DOHH2 (cell line): ENCODE measurements around the gene PTS.

Experiments used
- H3F3A ChIP-seq: fragments of 200-600 bp; sonication (generic), shearing (Covaris generic); 2 replicates; pipeline ENCODE4 v1.6.0; 2016; ENCODE audit warnings: antibody characterized with exemption, mild to moderate bottlenecking; ENCODE audit not compliant: control insufficient read depth, insufficient read depth
- H3K27ac ChIP-seq: fragments of 200-600 bp; sonication (generic); 2 replicates; pipeline ENCODE4 v1.5.1; 2014; ENCODE audit warnings: low read depth, mild to moderate bottlenecking, low read length, moderate library complexity
- H3K27me3 ChIP-seq: fragments of 200-600 bp; sonication (generic); 2 replicates; pipeline ENCODE4 v1.6.1; 2014; ENCODE audit warnings: mild to moderate bottlenecking, low read length, mixed read lengths; ENCODE audit not compliant: control insufficient read depth
- H3K36me3 ChIP-seq: fragments of 200-600 bp; sonication (generic); 2 replicates; pipeline ENCODE4 v1.6.1; 2014; ENCODE audit warnings: mild to moderate bottlenecking, low read length, moderate library complexity, mixed read lengths; ENCODE audit not compliant: control insufficient read depth
- H3K4me1 ChIP-seq: fragments of 200-600 bp; sonication (generic); 2 replicates; pipeline ENCODE4 v1.6.1; 2014; ENCODE audit warnings: mild to moderate bottlenecking, low read length, mixed read lengths; ENCODE audit not compliant: control insufficient read depth
- H3K4me2 ChIP-seq: fragments of 200-600 bp; sonication (generic); 2 replicates; pipeline ENCODE4 v1.6.0; 2014; ENCODE audit warnings: mild to moderate bottlenecking, low read length, moderate library complexity
- H3K4me3 ChIP-seq: fragments of 200-600 bp; sonication (generic); 2 replicates; pipeline ENCODE4 v1.5.1; 2014; ENCODE audit warnings: mild to moderate bottlenecking, low read length, mixed read lengths
- H3K79me2 ChIP-seq: fragments of 200-600 bp; sonication (generic); 2 replicates; pipeline ENCODE4 v1.6.1; 2014; ENCODE audit warnings: mild to moderate bottlenecking, low read length, mixed read lengths; ENCODE audit not compliant: control insufficient read depth
- H3K9me2 ChIP-seq: fragments of 200-600 bp; sonication (generic); replicated peaks from 2 replicates; pipeline ENCODE4 v1.6.1; 2014; ENCODE audit warnings: mild to moderate bottlenecking, low read length, mixed read lengths; ENCODE audit not compliant: control insufficient read depth
- H3K9me3 ChIP-seq: fragments of 200-600 bp; sonication (generic); 2 replicates; pipeline ENCODE4 v1.6.1; 2014; ENCODE audit warnings: antibody characterized with exemption, low read length, mixed read lengths; ENCODE audit not compliant: control insufficient read depth, insufficient read depth
- H4K20me1 ChIP-seq: fragments of 200-600 bp; sonication (generic); 2 replicates; pipeline ENCODE4 v1.6.0; 2014; ENCODE audit warnings: low read depth, mild to moderate bottlenecking, antibody characterized with exemption, low read length, moderate library complexity; ENCODE audit not compliant: control insufficient read depth, insufficient read depth
- CTCF ChIP-seq: fragments of 200-600 bp; sonication (generic); IDR thresholded peaks from one replicate; pipeline ENCODE4 v1.5.1; 2014; ENCODE audit warnings: antibody characterized with exemption, mild to moderate bottlenecking, low read depth, low read length; ENCODE audit not compliant: poor library complexity, severe bottlenecking
- EZH2phosphoT487 ChIP-seq: fragments of 200-600 bp; sonication (generic); IDR thresholded peaks from 2 replicates; pipeline ENCODE4 v1.6.1; 2017; ENCODE audit warnings: borderline replicate concordance, mild to moderate bottlenecking, antibody characterized with exemption, low read length, moderate library complexity, mixed read lengths

The PTS gene

GRCh38 chr11:112278803-112279202 lies 52.6 kb downstream of the PTS start:
- no peak for TF ChIP-seq EZH2phosphoT487
- no peak for TF ChIP-seq CTCF
- no peak overlapping the region for H3K4me3 ChIP-seq
- no peaks in the 10 kb centered on the region for H3K9me3 ChIP-seq
- H3K4me2 ChIP-seq = no peak overlapping the region
- no peaks in the 10 kb centered on the region for H3K79me2 ChIP-seq
- H3K27me3 ChIP-seq = peaks cover 17% of the 10 kb centered on the region; the same call in 1 of the 2 replicates
- no peaks in the 10 kb centered on the region for H3K9me2 ChIP-seq
- H3K4me1 ChIP-seq = peaks cover 34% of the 10 kb centered on the region
- H3K27ac ChIP-seq = no peak overlapping the region
- H4K20me1 ChIP-seq = no peaks in the 10 kb centered on the region
- no peaks in the 10 kb centered on the region for H3F3A ChIP-seq
- no peaks in the 10 kb centered on the region for H3K36me3 ChIP-seq

GRCh38 chr11:112279901-112280267 lies 53.7 kb downstream of the PTS start:
- no peaks in the 10 kb centered on the region for H3K79me2 ChIP-seq
- H3K36me3 ChIP-seq = no peaks in the 10 kb centered on the region
- peaks cover 17% of the 10 kb centered on the region; the same call in 1 of the 2 replicates for H3K27me3 ChIP-seq
- H3K4me2 ChIP-seq = peak overlapping the region; percentile 99
- H3K27ac ChIP-seq = no peak overlapping the region
- no peaks in the 10 kb centered on the region for H3K9me3 ChIP-seq
- TF ChIP-seq EZH2phosphoT487 (no peak), CTCF (peak; percentile 39)
- peaks cover 34% of the 10 kb centered on the region for H3K4me1 ChIP-seq
- H4K20me1 ChIP-seq = no peaks in the 10 kb centered on the region
- no peaks in the 10 kb centered on the region for H3K9me2 ChIP-seq
- no peaks in the 10 kb centered on the region for H3F3A ChIP-seq
- H3K4me3 ChIP-seq = peak overlapping the region; percentile 83

- TF ChIP-seq EZH2phosphoT487 (no peak), CTCF (peak; percentile 72)
- H3K9me3 ChIP-seq = no peaks in the 10 kb centered on the region
- H3K4me1 ChIP-seq = peaks cover 34% of the 10 kb centered on the region
- peak overlapping the region; percentile 99 for H3K4me2 ChIP-seq
- H3K79me2 ChIP-seq = no peaks in the 10 kb centered on the region
- no peaks in the 10 kb centered on the region for H3K9me2 ChIP-seq
- peak overlapping the region; percentile 83 for H3K4me3 ChIP-seq
- H3K27ac ChIP-seq = no peak overlapping the region
- no peaks in the 10 kb centered on the region for H3F3A ChIP-seq
- H3K27me3 ChIP-seq = peaks cover 17% of the 10 kb centered on the region; the same call in 1 of the 2 replicates
- H4K20me1 ChIP-seq = no peaks in the 10 kb centered on the region
- no peaks in the 10 kb centered on the region for H3K36me3 ChIP-seq
Measured at GRCh38 chr11:112280268-112281126, 54.3 kb downstream of the PTS start.
